ENCODE measurements around the gene S100A16. TPM values are rescaled to one million over a fixed set of nuclear protein-coding genes. Genes with fewer than 3 reads are reported as not detected.

S100A16 gene
- total RNA-seq, 4 donors from 2014 or later = 46.2 to 84.5 (median 66.6) TPM

DNA sequence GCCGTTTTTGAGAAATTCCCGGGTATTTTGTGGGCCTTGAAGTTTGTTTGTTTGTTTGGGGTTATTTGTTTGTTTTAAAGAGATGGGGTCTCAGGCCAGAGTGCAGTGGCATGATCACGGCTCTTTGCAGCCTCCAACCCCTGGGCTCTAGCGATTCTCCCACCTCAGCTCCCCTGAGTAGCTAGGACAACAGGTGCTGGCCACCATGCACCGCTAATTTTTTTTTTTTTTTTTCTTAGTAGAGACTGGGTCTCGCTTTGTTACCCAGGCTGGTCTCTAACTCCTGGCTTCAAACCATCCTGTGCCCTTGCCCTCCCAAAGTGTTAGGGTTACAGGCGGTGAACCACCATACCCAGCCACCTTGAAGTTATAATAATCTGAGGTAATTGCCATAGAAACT lies 22.9 kb upstream of the S100A16 start:
- TF ChIP-seq, protein P1, sequence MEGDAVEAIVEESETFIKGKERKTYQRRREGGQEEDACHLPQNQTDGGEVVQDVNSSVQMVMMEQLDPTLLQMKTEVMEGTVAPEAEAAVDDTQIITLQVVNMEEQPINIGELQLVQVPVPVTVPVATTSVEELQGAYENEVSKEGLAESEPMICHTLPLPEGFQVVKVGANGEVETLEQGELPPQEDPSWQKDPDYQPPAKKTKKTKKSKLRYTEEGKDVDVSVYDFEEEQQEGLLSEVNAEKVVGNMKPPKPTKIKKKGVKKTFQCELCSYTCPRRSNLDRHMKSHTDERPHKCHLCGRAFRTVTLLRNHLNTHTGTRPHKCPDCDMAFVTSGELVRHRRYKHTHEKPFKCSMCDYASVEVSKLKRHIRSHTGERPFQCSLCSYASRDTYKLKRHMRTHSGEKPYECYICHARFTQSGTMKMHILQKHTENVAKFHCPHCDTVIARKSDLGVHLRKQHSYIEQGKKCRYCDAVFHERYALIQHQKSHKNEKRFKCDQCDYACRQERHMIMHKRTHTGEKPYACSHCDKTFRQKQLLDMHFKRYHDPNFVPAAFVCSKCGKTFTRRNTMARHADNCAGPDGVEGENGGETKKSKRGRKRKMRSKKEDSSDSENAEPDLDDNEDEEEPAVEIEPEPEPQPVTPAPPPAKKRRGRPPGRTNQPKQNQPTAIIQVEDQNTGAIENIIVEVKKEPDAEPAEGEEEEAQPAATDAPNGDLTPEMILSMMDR (IDR thresholded peaks at IDR 0.05; ENCODE audit: low read depth) = no peak

DNA sequence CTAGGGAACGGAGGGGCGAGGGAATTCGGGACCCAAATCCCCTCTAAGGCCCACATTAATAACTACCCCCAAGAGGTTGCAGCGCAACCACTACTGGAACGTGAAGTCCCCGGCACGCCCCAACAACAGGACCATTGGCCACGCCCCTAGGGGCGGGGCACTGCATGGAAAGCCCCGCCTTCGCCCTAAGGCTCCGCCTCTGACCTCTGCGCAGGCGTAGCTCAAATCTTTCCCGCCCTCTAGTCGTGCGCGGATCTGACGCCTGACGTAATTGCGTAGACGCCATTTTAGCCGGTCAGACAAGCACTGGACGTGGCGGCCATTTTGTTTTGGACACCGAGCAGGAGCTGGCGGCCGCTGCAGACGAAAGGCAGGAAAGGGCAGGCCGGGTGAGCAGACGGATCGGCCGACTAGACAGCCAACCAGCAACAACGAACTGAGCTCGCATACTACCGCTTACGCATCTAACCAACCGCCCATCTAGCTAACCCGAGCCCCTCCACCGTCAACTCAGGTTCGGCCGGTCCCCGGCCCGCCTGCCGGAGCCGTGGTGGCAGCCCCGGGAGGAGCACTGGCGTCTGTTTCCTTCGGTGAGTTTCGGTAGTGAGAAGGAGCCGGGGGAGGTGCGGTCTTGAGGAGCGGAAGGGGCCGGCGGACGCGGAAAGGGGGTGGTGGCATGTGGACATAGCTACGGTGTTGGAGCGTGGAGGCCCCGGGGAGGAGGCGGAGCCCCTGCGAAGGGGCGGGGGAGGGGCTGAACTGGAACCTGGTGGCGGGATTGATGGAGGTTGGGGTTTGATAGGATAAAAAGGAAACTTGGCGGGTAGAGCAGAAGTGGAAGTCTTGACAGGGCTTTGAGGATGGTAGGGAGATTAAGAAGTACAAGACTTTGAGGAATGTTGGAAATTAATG lies 21.1 kb upstream of the S100A16 start, which contains the start of gene CHTOP:
CHTOP (plus strand) TSS at position 313 of the 912 bp plus-strand sequence. CDS start 2,523 bp downstream, outside the sequence.
- TF ChIP-seq, protein P1 (IDR thresholded peaks at IDR 0.05; ENCODE audit: low read depth) = no peak

DNA sequence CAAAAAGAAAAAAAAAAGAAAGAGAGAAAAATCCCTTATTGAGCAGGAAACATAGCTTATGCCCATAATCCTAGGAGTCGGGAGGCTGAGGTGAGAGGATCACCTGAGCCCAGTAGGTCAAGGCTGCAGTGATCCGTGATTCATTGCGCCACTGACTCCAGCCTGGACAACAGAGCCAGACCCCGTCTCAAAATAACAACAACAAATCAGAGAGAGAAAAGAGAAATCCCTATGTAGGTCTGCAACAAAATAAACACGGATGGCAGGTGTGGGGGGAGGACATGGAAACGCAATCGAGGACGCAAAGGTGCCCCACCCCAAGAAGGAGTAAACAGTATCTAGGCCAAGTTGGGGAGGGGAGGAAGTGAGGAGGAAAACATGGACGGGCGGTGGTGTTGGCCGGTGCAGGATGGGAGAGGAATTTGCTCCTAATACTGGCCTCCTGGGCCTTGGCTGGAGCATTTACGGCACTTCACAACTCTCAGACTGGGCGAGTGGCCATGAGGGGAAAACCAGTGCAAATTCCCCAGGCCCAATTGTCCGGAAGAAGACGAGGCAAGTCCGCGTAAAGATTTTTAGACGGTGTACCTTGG lies 20.3 kb upstream of the S100A16 start:
- TF ChIP-seq, protein P1 (IDR thresholded peaks at IDR 0.05; ENCODE audit: low read depth) = no peak

DNA sequence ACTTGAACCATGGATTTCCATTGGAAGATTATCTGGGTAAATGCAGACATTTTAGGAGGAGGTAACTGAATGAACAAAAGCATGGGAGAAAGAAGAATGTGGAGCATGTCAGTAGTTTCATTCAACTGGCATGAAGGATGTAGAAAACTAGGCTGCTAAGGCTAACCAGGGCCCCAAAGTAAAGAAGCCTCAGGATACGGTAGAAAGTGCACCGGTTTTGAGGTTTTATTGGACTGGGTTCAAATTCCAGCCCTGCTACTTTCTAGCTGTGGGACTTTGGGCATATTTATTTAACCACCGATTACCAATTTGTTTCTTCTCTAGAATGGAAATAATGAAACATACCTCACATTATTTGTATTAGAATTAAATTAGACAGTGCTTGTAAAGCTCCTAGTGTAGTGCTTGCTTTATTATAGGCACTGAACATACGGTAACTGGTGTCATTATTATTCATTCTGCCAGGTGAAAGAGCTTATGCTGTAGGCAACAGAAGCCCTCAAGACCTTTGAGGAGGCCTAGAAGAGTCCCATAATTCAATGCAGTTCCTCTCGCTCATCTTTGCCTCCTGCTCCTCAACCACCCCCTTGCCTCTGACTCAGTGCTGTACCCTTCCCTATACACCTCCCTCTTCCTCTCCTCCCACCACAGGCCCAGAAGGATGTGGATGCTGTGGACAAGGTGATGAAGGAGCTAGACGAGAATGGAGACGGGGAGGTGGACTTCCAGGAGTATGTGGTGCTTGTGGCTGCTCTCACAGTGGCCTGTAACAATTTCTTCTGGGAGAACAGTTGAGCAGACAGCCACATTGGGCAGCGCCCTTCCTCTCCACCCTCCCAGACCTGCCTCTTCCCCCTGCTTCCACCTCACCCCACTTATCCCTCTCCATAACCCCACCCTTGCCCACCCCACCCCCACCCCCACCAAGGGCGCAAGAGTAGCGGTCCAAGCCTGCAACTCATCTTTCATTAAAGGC lies 18.4 kb upstream of the S100A16 start:
- TF ChIP-seq, protein P1 (IDR thresholded peaks at IDR 0.05; ENCODE audit: low read depth) = no peak

DNA sequence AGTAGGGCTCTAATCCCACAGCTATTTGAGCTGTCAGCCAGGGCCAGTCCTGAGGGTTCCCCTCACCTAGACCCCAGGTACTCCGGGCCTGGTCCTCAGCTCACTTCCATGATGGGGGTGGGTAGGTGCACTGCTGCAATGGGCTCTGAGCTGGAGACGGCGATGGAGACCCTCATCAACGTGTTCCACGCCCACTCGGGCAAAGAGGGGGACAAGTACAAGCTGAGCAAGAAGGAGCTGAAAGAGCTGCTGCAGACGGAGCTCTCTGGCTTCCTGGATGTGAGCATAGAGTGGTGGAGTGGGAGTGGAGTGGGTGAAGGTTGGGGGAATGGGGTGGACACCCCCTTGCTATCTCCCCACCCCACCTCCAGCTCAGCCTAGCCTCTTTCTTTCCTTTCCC lies 17.4 kb upstream of the S100A16 start:
- TF ChIP-seq, protein P1 (IDR thresholded peaks at IDR 0.05; ENCODE audit: low read depth) = no peak

DNA sequence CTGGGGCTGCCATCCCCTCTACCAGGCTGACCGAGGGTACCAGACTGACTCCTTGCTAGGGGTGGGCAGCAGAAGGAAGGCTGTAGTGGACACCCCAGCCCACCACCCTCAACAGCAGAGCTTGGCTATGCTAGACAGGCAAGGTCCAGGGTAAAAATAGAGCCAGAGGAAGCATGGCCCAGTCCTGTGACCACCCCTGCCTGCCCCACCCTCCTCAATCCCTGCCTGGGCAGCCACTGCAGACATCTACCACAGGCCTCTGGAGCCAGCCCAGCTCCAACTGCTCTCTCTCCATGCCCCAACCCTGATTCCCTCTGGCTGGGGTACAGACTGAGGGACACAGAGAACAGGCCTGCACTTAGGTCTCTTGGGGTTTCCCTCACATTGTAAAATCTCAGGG lies 17.0 kb upstream of the S100A16 start:
- TF ChIP-seq, protein P1 (IDR thresholded peaks at IDR 0.05; ENCODE audit: low read depth) = no peak
